Measurements from ENCODE around the gene EDC4. TPM values are rescaled to one million over a fixed set of nuclear protein-coding genes. Genes with fewer than 3 reads are reported as not detected.

Gene EDC4
- total and polyA plus RNA-seq, 2 of the 8 experiments (the other 6 are each of a cell fraction or from before 2014, with no cell fraction given): 58.5 to 72.7 TPM

DNA sequence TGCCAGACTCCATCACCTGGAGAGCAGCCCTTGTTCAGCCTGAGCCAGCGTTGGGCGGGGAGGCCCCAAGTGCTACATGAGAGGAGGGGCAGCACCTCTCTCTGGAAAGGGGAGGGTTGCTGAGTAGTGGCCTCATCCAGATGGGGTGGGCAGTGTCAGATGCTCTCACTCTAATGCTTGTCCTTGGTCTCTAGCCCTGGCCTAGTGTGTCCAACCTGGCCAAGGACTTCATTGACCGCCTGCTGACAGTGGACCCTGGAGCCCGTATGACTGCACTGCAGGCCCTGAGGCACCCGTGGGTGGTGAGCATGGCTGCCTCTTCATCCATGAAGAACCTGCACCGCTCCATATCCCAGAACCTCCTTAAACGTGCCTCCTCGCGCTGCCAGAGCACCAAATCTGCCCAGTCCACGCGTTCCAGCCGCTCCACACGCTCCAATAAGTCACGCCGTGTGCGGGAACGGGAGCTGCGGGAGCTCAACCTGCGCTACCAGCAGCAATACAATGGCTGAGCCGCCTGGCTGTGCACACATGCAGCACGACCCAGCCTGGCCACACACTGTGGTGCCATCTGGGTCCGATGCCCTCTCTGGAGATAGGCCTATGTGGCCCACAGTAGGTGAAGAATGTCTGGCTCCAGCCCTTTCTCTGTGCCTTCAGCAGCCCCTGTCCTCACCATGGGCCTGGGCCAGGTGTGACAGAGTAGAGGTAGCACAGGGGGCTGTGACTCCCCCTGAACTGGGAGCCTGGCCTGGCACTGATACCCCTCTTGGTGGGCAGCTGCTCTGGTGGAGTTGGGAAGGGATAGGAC lies 54.5 kb downstream of the EDC4 start:
- WGBS, 2 experiments (ENCODE audit: extremely low coverage in 1 of 2, insufficient coverage in 1 of 2, insufficient read length in 1 of 2, insufficient replicate concordance in 2 of 2, low coverage in 1 of 2, low lambda C conversion rate in 2 of 2, missing lambda C conversion rate in 1 of 2): 96% methylated on average over 22 of the region's 22 CpGs; no CpG with 5 or more reads in 1 of the 2 experiments
- Histone ChIP-seq H4K8ac (ENCODE audit: extremely low read depth, insufficient read depth, low read length) (no peak overlapping the region), H3K4me2 (ENCODE audit: insufficient read depth in 1 of 2, low read depth in 2 of 2, low read length in 2 of 2) (no peak overlapping the region), H3K27ac (ENCODE audit: low read depth, low read length) (no peak overlapping the region), H3K79me2 (ENCODE audit: control insufficient read depth in 1 of 2, insufficient read depth in 2 of 2, low read length in 2 of 2) (no peaks in the 10 kb centered on the region), H3K27me3 (replicated peaks in 1 of 4; ENCODE audit: control insufficient read depth in 3 of 4, extremely low read depth in 1 of 4, insufficient read depth in 3 of 4, low read length in 3 of 4) (no peaks in the 10 kb centered on the region), H2BK5ac (ENCODE audit: low read depth, low read length) (no peak overlapping the region), H3K4me3 (ENCODE audit: extremely low read depth in 1 of 4, insufficient read depth in 2 of 4, low read depth in 3 of 4, low read length in 4 of 4) (no peak overlapping the region), H2AK5ac (ENCODE audit: low read depth, low read length) (no peak overlapping the region), H4K20me1 (replicated peaks in 1 of 2; ENCODE audit: control insufficient read depth in 1 of 2, insufficient read depth in 2 of 2, low read length in 2 of 2) (peaks cover 8 to 27% of the 10 kb centered on the region in 2 experiments), H3K4me1 (replicated peaks in 1 of 4; ENCODE audit: control insufficient read depth in 3 of 4, insufficient read depth in 4 of 4, low read length in 3 of 4) (peaks cover 0 to 8% (median 4%) of the 10 kb centered on the region in 4 experiments; a peak in 5 of 7 replicates), H3K18ac (ENCODE audit: extremely low read depth, low read length) (no peak overlapping the region), H3K23ac (ENCODE audit: insufficient read length) (no peak overlapping the region), H3K4ac (replicated peaks; ENCODE audit: insufficient read length, low read depth, low read length) (no peak overlapping the region), H3K14ac (ENCODE audit: insufficient read length) (no peak overlapping the region), H2BK120ac (replicated peaks; ENCODE audit: low read depth, low read length) (no peak overlapping the region), H4K5ac (ENCODE audit: insufficient read length, low read depth, low read length) (no peak overlapping the region), H2BK20ac (ENCODE audit: low read length) (no peak overlapping the region), H3K9ac (replicated peaks in 1 of 4; ENCODE audit: extremely low read depth in 1 of 4, low read depth in 3 of 4, low read length in 3 of 4) (no peak overlapping the region), H4K91ac (replicated peaks; ENCODE audit: insufficient read length, low read length) (no peak overlapping the region), H2BK12ac (ENCODE audit: low read depth, low read length) (no peak overlapping the region), H3K36me3 (ENCODE audit: control insufficient read depth in 2 of 4, insufficient read depth in 4 of 4, low read length in 3 of 4) (no peaks in the 10 kb centered on the region; a peak in 2 of 8 replicates), H3K56ac (replicated peaks; ENCODE audit: insufficient read length, low read depth, low read length) (no peak overlapping the region), H3K23me2 (ENCODE audit: low read depth, low read length) (no peaks in the 10 kb centered on the region), H3K9me3 (ENCODE audit: insufficient read depth in 2 of 2, low read depth in 1 of 2, low read length in 1 of 2) (no peaks in the 10 kb centered on the region), H2AFZ (ENCODE audit: low read length) (no peak overlapping the region), H3K79me1 (ENCODE audit: low read depth, low read length) (no peaks in the 10 kb centered on the region), H2BK15ac (ENCODE audit: low read length) (no peak overlapping the region; the same call in 1 of the 2 replicates)
- FAIRE-seq: no peak
- POLR2A ChIA-PET (ENCODE audit: partially characterized antibody): interaction anchor here (0.6 to 7.5 kb wide), 5 partner anchors 8 to 165 kb away, joined by 3 to 43 read pairs (median 6); partner anchors contain the start of genes NRN1L and PSMB10
- CTCF ChIA-PET (ENCODE audit: partially characterized antibody): interaction anchor here (0.9 to 27.1 kb wide), 12 partner anchors 12 to 407 kb away, joined by 3 to 623 read pairs (median 4); partner anchors contain the start of genes EDC4, NRN1L and PSKH1
- no peak for DNase-seq (ENCODE audit: low read depth in 1 of 2, low spot score in 2 of 2)
- TF ChIP-seq CBX8 (IDR thresholded peaks at IDR 0.05; ENCODE audit: borderline replicate concordance, low read depth, low read length) (no peak), HDAC2 (IDR thresholded peaks at IDR 0.05; ENCODE audit: borderline replicate concordance in 1 of 2, low read depth in 2 of 2, low read length in 2 of 2) (no peak), RBBP5 (IDR thresholded peaks at IDR 0.05; ENCODE audit: borderline replicate concordance, low read depth, low read length) (no peak), POLR2AphosphoS5 (IDR thresholded peaks at IDR 0.05; ENCODE audit: low read depth, low read length) (no peak), JUN (IDR thresholded peaks at IDR 0.05; ENCODE audit: low read depth, low read length) (no peak), YY1 (IDR thresholded peaks at IDR 0.05; ENCODE audit: low read depth, low read length) (no peak), RNF2 (IDR thresholded peaks at IDR 0.05; ENCODE audit: borderline replicate concordance, low read depth, low read length, missing control alignments, poor library complexity, severe bottlenecking) (no peak), NANOG (IDR thresholded peaks at IDR 0.05; ENCODE audit: insufficient read depth, low read depth, low read length, poor library complexity, severe bottlenecking) (no peak)
- TF ChIP-seq, protein P1, sequence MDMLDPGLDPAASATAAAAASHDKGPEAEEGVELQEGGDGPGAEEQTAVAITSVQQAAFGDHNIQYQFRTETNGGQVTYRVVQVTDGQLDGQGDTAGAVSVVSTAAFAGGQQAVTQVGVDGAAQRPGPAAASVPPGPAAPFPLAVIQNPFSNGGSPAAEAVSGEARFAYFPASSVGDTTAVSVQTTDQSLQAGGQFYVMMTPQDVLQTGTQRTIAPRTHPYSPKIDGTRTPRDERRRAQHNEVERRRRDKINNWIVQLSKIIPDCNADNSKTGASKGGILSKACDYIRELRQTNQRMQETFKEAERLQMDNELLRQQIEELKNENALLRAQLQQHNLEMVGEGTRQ (IDR thresholded peaks at IDR 0.05; ENCODE audit: low read length): no peak

Measured in H1 (cell line).